Liver (tissue), 3 donors: Measurements from ENCODE around the gene GDF10.

ENCODE experiments used
- RAD21 ChIP-seq, 2 donors: IDR thresholded peaks; 2 replicates each; pipeline ENCODE4 v1.6.1; 2016; ENCODE audit warnings: antibody characterized with exemption in 2 of 2, mild to moderate bottlenecking in 2 of 2
- REST ChIP-seq: IDR thresholded peaks from 2 replicates; pipeline ENCODE4 v1.6.1; 2016; ENCODE audit warnings: antibody characterized with exemption, mild to moderate bottlenecking
- YY1 ChIP-seq: IDR thresholded peaks from 2 replicates; pipeline ENCODE4 v1.6.1; 2016; ENCODE audit warnings: antibody characterized with exemption, mild to moderate bottlenecking
- TF ChIP-seq, protein P1 (sequence below): fragments of 150-350 bp; IDR thresholded peaks from 2 replicates; pipeline ENCODE4 v1.5.1; 2017; ENCODE audit warnings: improper control_type of control experiment, low read depth, low read length; ENCODE audit not compliant: missing input control
- TF ChIP-seq, protein P2 (sequence below): IDR thresholded peaks from 2 replicates; pipeline ENCODE4 v1.6.1; 2016; ENCODE audit warnings: antibody characterized with exemption
- TF ChIP-seq, protein P3 (sequence below): IDR thresholded peaks from 2 replicates; pipeline ENCODE4 v1.6.1; 2016; ENCODE audit warnings: antibody characterized with exemption
- donor health status: healthy.
- donor health status: healthy.

- TF ChIP-seq, protein P1, sequence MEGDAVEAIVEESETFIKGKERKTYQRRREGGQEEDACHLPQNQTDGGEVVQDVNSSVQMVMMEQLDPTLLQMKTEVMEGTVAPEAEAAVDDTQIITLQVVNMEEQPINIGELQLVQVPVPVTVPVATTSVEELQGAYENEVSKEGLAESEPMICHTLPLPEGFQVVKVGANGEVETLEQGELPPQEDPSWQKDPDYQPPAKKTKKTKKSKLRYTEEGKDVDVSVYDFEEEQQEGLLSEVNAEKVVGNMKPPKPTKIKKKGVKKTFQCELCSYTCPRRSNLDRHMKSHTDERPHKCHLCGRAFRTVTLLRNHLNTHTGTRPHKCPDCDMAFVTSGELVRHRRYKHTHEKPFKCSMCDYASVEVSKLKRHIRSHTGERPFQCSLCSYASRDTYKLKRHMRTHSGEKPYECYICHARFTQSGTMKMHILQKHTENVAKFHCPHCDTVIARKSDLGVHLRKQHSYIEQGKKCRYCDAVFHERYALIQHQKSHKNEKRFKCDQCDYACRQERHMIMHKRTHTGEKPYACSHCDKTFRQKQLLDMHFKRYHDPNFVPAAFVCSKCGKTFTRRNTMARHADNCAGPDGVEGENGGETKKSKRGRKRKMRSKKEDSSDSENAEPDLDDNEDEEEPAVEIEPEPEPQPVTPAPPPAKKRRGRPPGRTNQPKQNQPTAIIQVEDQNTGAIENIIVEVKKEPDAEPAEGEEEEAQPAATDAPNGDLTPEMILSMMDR: no peak
- TF ChIP-seq, protein P2, sequence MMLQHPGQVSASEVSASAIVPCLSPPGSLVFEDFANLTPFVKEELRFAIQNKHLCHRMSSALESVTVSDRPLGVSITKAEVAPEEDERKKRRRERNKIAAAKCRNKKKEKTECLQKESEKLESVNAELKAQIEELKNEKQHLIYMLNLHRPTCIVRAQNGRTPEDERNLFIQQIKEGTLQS: no peak
- TF ChIP-seq RAD21 (IDR thresholded peaks at IDR 0.05): no peak
- no peak for TF ChIP-seq YY1
- TF ChIP-seq, protein P3, sequence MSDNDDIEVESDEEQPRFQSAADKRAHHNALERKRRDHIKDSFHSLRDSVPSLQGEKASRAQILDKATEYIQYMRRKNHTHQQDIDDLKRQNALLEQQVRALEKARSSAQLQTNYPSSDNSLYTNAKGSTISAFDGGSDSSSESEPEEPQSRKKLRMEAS: no peak
- TF ChIP-seq REST: no peak
Observed at GRCh38 chr10:47357911-47358310, 57.9 kb downstream of the GDF10 start.
